Fibroblast of lung (primary cell): ENCODE measurements around the gene CAMK2G. TPM values are rescaled to one million over a fixed set of nuclear protein-coding genes. Genes with fewer than 3 reads are reported as not detected.

Experiments used
- DNase-seq, 2 donors: peaks; one replicate each; pipeline versions ENCODE4 v3.0.0 to v3.0.0-alpha.2; 2010; ENCODE audit warnings: low read depth in 2 of 2
- H2AFZ ChIP-seq: 2 replicates; pipeline ENCODE4 v1.5.1; 2012; ENCODE audit warnings: low read length, control low read depth, inconsistent platforms
- H3K27ac ChIP-seq: 2 replicates; pipeline ENCODE4 v1.5.1; 2011; ENCODE audit warnings: low read length, control low read depth; ENCODE audit not compliant: insufficient read depth
- H3K27me3 ChIP-seq: 2 replicates; pipeline ENCODE4 v1.5.1; 2011; ENCODE audit warnings: mild to moderate bottlenecking, low read length; ENCODE audit not compliant: control insufficient read depth, insufficient read depth
- H3K36me3 ChIP-seq: 2 replicates; pipeline ENCODE4 v1.5.1; 2011; ENCODE audit warnings: low read length; ENCODE audit not compliant: control insufficient read depth, insufficient read depth
- H3K4me1 ChIP-seq: 2 replicates; pipeline ENCODE4 v1.5.1; 2011; ENCODE audit warnings: low read length; ENCODE audit not compliant: control insufficient read depth, insufficient read depth; ENCODE audit errors: extremely low read depth
- H3K4me2 ChIP-seq: 2 replicates; pipeline ENCODE4 v1.5.1; 2011; ENCODE audit warnings: low read length, control low read depth; ENCODE audit not compliant: insufficient read depth; ENCODE audit errors: extremely low read depth
- H3K4me3 ChIP-seq, 4 experiments: fragments of 200-600 bp in 1 of 4; sonication (generic) in 1 of 4; replicated peaks in 1 of 4; 2 replicates each; pipeline ENCODE4 v1.5.1; 2011 to 2016; ENCODE audit warnings: low read length in 4 of 4, low read depth in 3 of 4, mild to moderate bottlenecking in 3 of 4, control low read depth in 2 of 4, inconsistent platforms in 1 of 4, mixed read lengths in 1 of 4; ENCODE audit not compliant: insufficient read depth in 1 of 4; ENCODE audit errors: control extremely low read depth in 1 of 4
- H3K79me2 ChIP-seq: 2 replicates; pipeline ENCODE4 v1.5.1; 2012; ENCODE audit warnings: mild to moderate bottlenecking, low read length, inconsistent platforms; ENCODE audit not compliant: control insufficient read depth, insufficient read depth
- H3K9ac ChIP-seq: 2 replicates; pipeline ENCODE4 v1.5.1; 2011; ENCODE audit warnings: mild to moderate bottlenecking, low read length, control low read depth; ENCODE audit not compliant: insufficient read depth
- H3K9me3 ChIP-seq: 2 replicates; pipeline ENCODE4 v1.5.1; 2012; ENCODE audit warnings: low read depth, low read length; ENCODE audit not compliant: control insufficient read depth, insufficient read depth
- H4K20me1 ChIP-seq: 2 replicates; pipeline ENCODE4 v1.5.1; 2011; ENCODE audit warnings: low read length; ENCODE audit not compliant: control insufficient read depth, insufficient read depth; ENCODE audit errors: extremely low read depth
- CTCF ChIP-seq, 2 donors: IDR thresholded peaks in 1 of 2; conservative IDR thresholded peaks in 1 of 2; 1 replicate in 1 of 2; 2 replicates in 1 of 2; pipeline ENCODE4 v1.5.1; 2011 to 2012; ENCODE audit warnings: low read length in 2 of 2, control low read depth in 1 of 2, inconsistent platforms in 1 of 2, low read depth in 1 of 2, mild to moderate bottlenecking in 1 of 2
- EZH2 ChIP-seq: IDR thresholded peaks from 2 replicates; pipeline ENCODE4 v1.5.1; 2012; ENCODE audit warnings: low read length, control low read depth, mild to moderate bottlenecking; ENCODE audit errors: missing control alignments
- polyA plus RNA-seq, 2 donors: library from polyadenylated mRNA; depleted of rRNA in 1 of 2; stranded (reverse) in 1 of 2; unstranded in 1 of 2; fragments of >200 nt; gene quantifications; 2 replicates each; pipeline ENCODE4 v1.2.1, GENCODE V29; 2011 to 2012; ENCODE audit warnings: missing spikeins in 1 of 2
- total RNA-seq: library from RNA; depleted of rRNA; stranded (reverse); fragments of >200 nt; gene quantifications from 2 replicates; pipeline ENCODE4 v1.2.1, GENCODE V29; 2014

CAMK2G gene
- total and polyA plus RNA-seq, 2 donors (not counting 1 experiment from before 2014, with no cell fraction given) = 25.9 to 32.2 TPM

GRCh38 chr10:73847031-73847430 lies 27.3 kb downstream of the CAMK2G start:
- DNase-seq = no peak
- Histone ChIP-seq H3K27me3 (no peaks in the 10 kb centered on the region), H3K4me1 (peaks cover 8% of the 10 kb centered on the region), H3K4me2 (no peak overlapping the region), H3K4me3 (no peak overlapping the region), H3K79me2 (no peaks in the 10 kb centered on the region), H4K20me1 (no peaks in the 10 kb centered on the region), H2AFZ (no peak overlapping the region), H3K36me3 (peaks cover 13% of the 10 kb centered on the region), H3K9me3 (no peaks in the 10 kb centered on the region), H3K9ac (no peak overlapping the region), H3K27ac (no peak overlapping the region)
- no peak for TF ChIP-seq EZH2
- no peak for TF ChIP-seq CTCF (conservative IDR thresholded peaks at IDR 0.05 in 1 of 2, IDR thresholded peaks at IDR 0.05 in 1 of 2; ENCODE audit: low read depth in 1 of 2, low read length in 2 of 2)

GRCh38 chr10:73843261-73843660 lies 31.1 kb downstream of the CAMK2G start:
- no peak for DNase-seq
- H3K79me2 ChIP-seq = no peaks in the 10 kb centered on the region
- no peak overlapping the region for H2AFZ ChIP-seq
- H3K27ac ChIP-seq = no peak overlapping the region
- no peak overlapping the region for H3K4me2 ChIP-seq
- no peak for TF ChIP-seq EZH2
- no peak for TF ChIP-seq CTCF (conservative IDR thresholded peaks at IDR 0.05 in 1 of 2, IDR thresholded peaks at IDR 0.05 in 1 of 2; ENCODE audit: low read depth in 1 of 2, low read length in 2 of 2)
- no peak overlapping the region for H3K9ac ChIP-seq
- H3K4me3 ChIP-seq = no peak overlapping the region
- no peaks in the 10 kb centered on the region for H3K27me3 ChIP-seq
- H4K20me1 ChIP-seq = no peaks in the 10 kb centered on the region
- peaks cover 14% of the 10 kb centered on the region for H3K36me3 ChIP-seq
- H3K9me3 ChIP-seq = no peaks in the 10 kb centered on the region
- peaks cover 12% of the 10 kb centered on the region for H3K4me1 ChIP-seq

GRCh38 chr10:73842349-73842748 lies 32.0 kb downstream of the CAMK2G start:
- peaks cover 14% of the 10 kb centered on the region for H3K36me3 ChIP-seq
- peaks cover 15% of the 10 kb centered on the region for H3K4me1 ChIP-seq
- no peak overlapping the region for H3K27ac ChIP-seq
- H3K9me3 ChIP-seq = no peaks in the 10 kb centered on the region
- no peak overlapping the region for H3K9ac ChIP-seq
- no peak for TF ChIP-seq EZH2
- TF ChIP-seq CTCF (conservative IDR thresholded peaks at IDR 0.05 in 1 of 2, IDR thresholded peaks at IDR 0.05 in 1 of 2; ENCODE audit: low read depth in 1 of 2, low read length in 2 of 2) = no peak
- DNase-seq = no peak
- no peaks in the 10 kb centered on the region for H4K20me1 ChIP-seq
- no peak overlapping the region for H2AFZ ChIP-seq
- H3K4me2 ChIP-seq = no peak overlapping the region
- no peak overlapping the region for H3K4me3 ChIP-seq
- H3K27me3 ChIP-seq = no peaks in the 10 kb centered on the region
- H3K79me2 ChIP-seq = no peaks in the 10 kb centered on the region
